HPDE6-E6E7 (cell line): Measurements from ENCODE around the gene SPNS2.

Experiments
- DNase-seq: peaks from one replicate; pipeline ENCODE4 v3.0.0; 2011; ENCODE audit warnings: missing footprints; ENCODE audit errors: extremely low spot score

The SPNS2 gene

DNA sequence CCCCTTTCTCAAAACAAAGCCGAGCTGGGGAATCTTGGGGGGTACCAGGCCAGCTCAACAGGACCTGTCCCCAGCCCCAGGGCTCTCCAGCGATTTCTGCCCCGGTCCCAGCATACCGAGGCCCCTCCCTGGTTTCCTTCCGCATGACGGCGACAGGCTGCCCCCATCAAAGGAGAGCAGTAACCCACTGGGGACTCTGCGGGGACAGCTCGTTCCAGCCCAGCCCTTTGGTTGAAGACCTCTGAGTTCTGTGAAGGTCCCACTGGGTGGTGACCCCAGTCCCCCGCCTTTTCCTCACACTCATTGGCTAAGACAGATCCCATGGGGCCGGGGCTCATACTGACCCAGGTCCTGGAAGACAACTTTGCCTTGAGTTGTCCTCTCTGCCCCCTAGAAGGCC is 89.7 kb downstream of the SPNS2 start:
- no peak for DNase-seq
